ENCODE measurements around the gene TMEM163. TPM values are rescaled to one million over a fixed set of nuclear protein-coding genes. Genes with fewer than 3 reads are reported as not detected.
"Not testable (repeated sequence)": the region's sequence is repeated elsewhere in the genome, so short reads cannot be mapped to it uniquely, and the experiment has no call there.

The TMEM163 gene
- polyA plus RNA-seq, 3 donors = 0.01 TPM; not detected in 2

- TF ChIP-seq CTCF (IDR thresholded peaks at IDR 0.05) = no peak
- H3K4me3 Mint-ChIP-seq = no peak overlapping the region
- Histone ChIP-seq H3K9ac (ENCODE audit: insufficient read depth, low read length, poor library complexity, severe bottlenecking) (no peak overlapping the region), H3K79me2 (ENCODE audit: insufficient read depth, low read length) (no peaks in the 10 kb centered on the region), H4K20me1 (ENCODE audit: insufficient read depth, low read length) (no peaks in the 10 kb centered on the region), H3K9me3 (replicated peaks in 1 of 2; ENCODE audit: control insufficient read depth in 1 of 2, insufficient read depth in 1 of 2, low read length in 2 of 2) (peaks cover 19 to 20% of the 10 kb centered on the region in 2 donors), H3K27me3 (ENCODE audit: control insufficient read depth in 2 of 2, insufficient read depth in 2 of 2, low read length in 2 of 2) (no peaks in the 10 kb centered on the region), H3K4me1 (ENCODE audit: control insufficient read depth in 1 of 2, insufficient read depth in 2 of 2, low read length in 2 of 2) (no peaks in the 10 kb centered on the region), H2AFZ (ENCODE audit: insufficient read depth, low read depth, low read length, poor library complexity, severe bottlenecking) (no peak overlapping the region), H3K4me2 (replicated peaks; ENCODE audit: extremely low read depth, low read length, poor library complexity, severe bottlenecking) (no peak overlapping the region), H3K4me3 (replicated peaks in 1 of 3; ENCODE audit: low read depth in 2 of 3, low read length in 3 of 3) (no peak overlapping the region), H3K27ac (ENCODE audit: low read depth in 1 of 2, low read length in 2 of 2) (no peak overlapping the region), H3K36me3 (replicated peaks in 1 of 2; ENCODE audit: control insufficient read depth in 1 of 2, insufficient read depth in 2 of 2, low read length in 2 of 2) (no peaks in the 10 kb centered on the region)
- peaks cover 0 to 1% (median 0%) of the 10 kb centered on the region in 3 donors for H3K27me3 Mint-ChIP-seq (ENCODE audit: low read depth in 3 of 3)
- peaks cover 0 to 2% of the 10 kb centered on the region in 2 donors for H3K36me3 Mint-ChIP-seq
- H3K4me1 Mint-ChIP-seq = peaks cover 6% of the 10 kb centered on the region
- H3K27ac Mint-ChIP-seq = no peak overlapping the region
- DNase-seq = no peak
- no CpG with 5 or more reads among the region's 1 CpG for WGBS (ENCODE audit: insufficient coverage)
- intact Hi-C loops (cut with micrococcal nuclease) = no loop called here
- H3K9me3 Mint-ChIP-seq = peaks cover 18 to 29% (median 22%) of the 10 kb centered on the region in 7 donors
These were observed 128.1 kb downstream of the TMEM163 start for GRCh38 chr2:134590679-134591078.

DNA sequence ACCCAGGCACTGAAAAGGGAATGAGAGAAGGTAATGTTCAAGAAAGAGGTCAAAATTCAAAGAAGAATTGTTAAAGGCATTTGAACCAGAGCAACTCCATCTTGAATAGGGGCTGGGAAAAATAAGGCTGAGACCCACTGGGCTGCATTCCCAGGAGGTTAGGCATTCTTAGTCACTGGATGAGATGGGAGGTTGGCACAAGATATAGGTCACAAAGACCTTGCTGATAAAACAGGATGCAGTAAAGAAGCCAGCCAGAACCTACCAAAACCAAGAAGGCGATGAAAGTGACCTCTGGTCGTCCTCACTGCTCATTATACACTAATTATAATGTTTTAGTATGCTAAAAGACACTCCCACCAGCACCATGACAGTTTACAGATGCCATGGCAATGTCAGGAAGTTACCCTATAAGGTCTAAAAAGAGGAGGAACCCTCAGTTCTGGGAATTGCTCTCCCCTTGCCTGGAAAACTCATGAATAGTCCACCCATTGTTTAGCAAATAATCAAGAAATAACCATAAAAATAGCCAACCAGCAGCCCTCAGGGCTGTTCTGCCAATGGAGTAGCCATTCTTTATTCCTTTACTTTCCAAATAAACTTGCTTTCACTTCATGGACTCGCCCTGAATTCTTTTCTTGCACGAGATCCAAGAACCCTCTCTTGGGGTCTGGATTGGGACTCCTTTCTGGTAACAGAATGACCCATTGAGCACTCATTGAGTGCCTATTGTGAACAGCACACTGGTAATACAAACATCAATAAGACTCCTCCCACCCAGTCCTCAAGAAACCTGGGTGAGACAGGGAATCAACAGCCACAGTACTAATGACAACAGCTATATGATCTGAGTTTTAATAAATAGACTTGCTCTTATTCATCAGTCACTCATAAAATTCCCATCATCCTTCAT is 129.4 kb downstream of the TMEM163 start:
- not testable (repeated sequence) for H3K27me3 ChIP-seq (ENCODE audit: control insufficient read depth in 2 of 2, insufficient read depth in 2 of 2, low read length in 2 of 2); H3K27ac ChIP-seq (ENCODE audit: low read depth in 1 of 2, low read length in 2 of 2); H3K4me3 Mint-ChIP-seq; H3K4me2 ChIP-seq (replicated peaks; ENCODE audit: extremely low read depth, low read length, poor library complexity, severe bottlenecking); H3K9ac ChIP-seq (ENCODE audit: insufficient read depth, low read length, poor library complexity, severe bottlenecking); H3K27me3 Mint-ChIP-seq (ENCODE audit: low read depth in 3 of 3); DNase-seq; H3K36me3 Mint-ChIP-seq; H3K36me3 ChIP-seq (replicated peaks in 1 of 2; ENCODE audit: control insufficient read depth in 1 of 2, insufficient read depth in 2 of 2, low read length in 2 of 2); H3K79me2 ChIP-seq (ENCODE audit: insufficient read depth, low read length); H4K20me1 ChIP-seq (ENCODE audit: insufficient read depth, low read length); H3K27ac Mint-ChIP-seq; H3K4me1 Mint-ChIP-seq; H3K4me1 ChIP-seq (ENCODE audit: control insufficient read depth in 1 of 2, insufficient read depth in 2 of 2, low read length in 2 of 2); H3K4me3 ChIP-seq (replicated peaks in 1 of 3; ENCODE audit: low read depth in 2 of 3, low read length in 3 of 3); H2AFZ ChIP-seq (ENCODE audit: insufficient read depth, low read depth, low read length, poor library complexity, severe bottlenecking)
- WGBS (ENCODE audit: insufficient coverage) = 82% methylated on average over 2 of the region's 4 CpGs
- peaks cover 19 to 20% of the 10 kb centered on the region in 2 donors for H3K9me3 ChIP-seq (replicated peaks in 1 of 2; ENCODE audit: control insufficient read depth in 1 of 2, insufficient read depth in 1 of 2, low read length in 2 of 2)
- intact Hi-C loops (cut with micrococcal nuclease) = loop anchor here in 1 of 2 donors (10.0 kb wide), 1 partner anchor 275 kb away; no protein-coding TSS in a partner anchor
- H3K9me3 Mint-ChIP-seq = peaks cover 18 to 29% (median 25%) of the 10 kb centered on the region in 7 donors
